ENCODE measurements around the gene TUBB4A.

The TUBB4A gene

GRCh38 chr19:6495947-6496346 lies 6.2 kb downstream of the TUBB4A start:
- H2AK5ac ChIP-seq (ENCODE audit: low read length, severe bottlenecking), result no peak overlapping the region
- H2BK12ac ChIP-seq (ENCODE audit: low read length in 2 of 2), result no peak overlapping the region
- H3K4me3 ChIP-seq (ENCODE audit: insufficient read depth in 1 of 2, low read depth in 1 of 2, low read length in 2 of 2), result no peak overlapping the region
- H3K23ac ChIP-seq (ENCODE audit: low read length in 2 of 2), result no peak overlapping the region
- no peak for DNase-seq
- peaks cover 17 to 28% of the 10 kb centered on the region in 2 experiments for H3K27me3 ChIP-seq (ENCODE audit: control insufficient read depth in 1 of 2, insufficient read depth in 1 of 2, low read length in 2 of 2)
- WGBS, result 96% methylated on average over 15 of the region's 19 CpGs
- no peak overlapping the region for H4K8ac ChIP-seq (ENCODE audit: low read length)
- no peaks in the 10 kb centered on the region for H3K4me1 ChIP-seq (ENCODE audit: control insufficient read depth, insufficient read depth, low read depth, low read length)
- no peak overlapping the region for H3K9ac ChIP-seq (ENCODE audit: low read length)
- H3K4ac ChIP-seq (ENCODE audit: low read depth in 1 of 2, low read length in 2 of 2), result no peak overlapping the region
- no peak overlapping the region for H4K91ac ChIP-seq (ENCODE audit: low read length)
- no peak overlapping the region for H3K18ac ChIP-seq (ENCODE audit: low read depth in 1 of 2, low read length in 2 of 2)
- H3K36me3 ChIP-seq (ENCODE audit: control insufficient read depth in 1 of 2, insufficient read depth in 2 of 2, low read depth in 1 of 2, low read length in 2 of 2), result peaks cover 0 to 11% of the 10 kb centered on the region in 2 experiments
- no peak overlapping the region for H2BK15ac ChIP-seq (ENCODE audit: low read depth, poor library complexity, severe bottlenecking)
- no peak overlapping the region for H2BK120ac ChIP-seq (ENCODE audit: low read depth, low read length)
- no peak overlapping the region for H3K27ac ChIP-seq (ENCODE audit: low read length, poor library complexity, severe bottlenecking)
- no peak overlapping the region for H2BK5ac ChIP-seq (ENCODE audit: low read depth, low read length, poor library complexity, severe bottlenecking)
- H3K4me2 ChIP-seq (ENCODE audit: low read length, poor library complexity, severe bottlenecking), result no peak overlapping the region
- H3K14ac ChIP-seq (ENCODE audit: low read length in 2 of 2), result no peak overlapping the region
- peaks cover 12% of the 10 kb centered on the region for H3K9me3 ChIP-seq (ENCODE audit: control insufficient read depth, low read length)
- no peaks in the 10 kb centered on the region for H3K79me1 ChIP-seq (replicated peaks; ENCODE audit: low read length, poor library complexity, severe bottlenecking)
- no peak overlapping the region for H2AFZ ChIP-seq (ENCODE audit: low read depth, low read length)

- peaks cover 14 to 22% of the 10 kb centered on the region in 2 experiments for H3K27me3 ChIP-seq (ENCODE audit: control insufficient read depth in 1 of 2, insufficient read depth in 1 of 2, low read length in 2 of 2)
- H3K4me2 ChIP-seq (ENCODE audit: low read length, poor library complexity, severe bottlenecking), result no peak overlapping the region
- no peaks in the 10 kb centered on the region for H3K79me1 ChIP-seq (replicated peaks; ENCODE audit: low read length, poor library complexity, severe bottlenecking)
- H2AK5ac ChIP-seq (ENCODE audit: low read length, severe bottlenecking), result no peak overlapping the region
- H2BK120ac ChIP-seq (ENCODE audit: low read depth, low read length), result no peak overlapping the region
- H3K27ac ChIP-seq (ENCODE audit: low read length, poor library complexity, severe bottlenecking), result no peak overlapping the region
- H3K4ac ChIP-seq (ENCODE audit: low read depth in 1 of 2, low read length in 2 of 2), result no peak overlapping the region
- H3K4me1 ChIP-seq (ENCODE audit: control insufficient read depth, insufficient read depth, low read depth, low read length), result no peaks in the 10 kb centered on the region
- H3K9ac ChIP-seq (ENCODE audit: low read length), result no peak overlapping the region
- DNase-seq, result no peak
- no peak overlapping the region for H3K23ac ChIP-seq (ENCODE audit: low read length in 2 of 2)
- H3K4me3 ChIP-seq (ENCODE audit: insufficient read depth in 1 of 2, low read depth in 1 of 2, low read length in 2 of 2), result no peak overlapping the region
- peaks cover 0 to 8% of the 10 kb centered on the region in 2 experiments for H3K36me3 ChIP-seq (ENCODE audit: control insufficient read depth in 1 of 2, insufficient read depth in 2 of 2, low read depth in 1 of 2, low read length in 2 of 2)
- no peak overlapping the region for H3K14ac ChIP-seq (ENCODE audit: low read length in 2 of 2)
- H3K9me3 ChIP-seq (ENCODE audit: control insufficient read depth, low read length), result peaks cover 12% of the 10 kb centered on the region
- H4K8ac ChIP-seq (ENCODE audit: low read length), result no peak overlapping the region
- H2BK12ac ChIP-seq (ENCODE audit: low read length in 2 of 2), result no peak overlapping the region
- no peak overlapping the region for H2BK15ac ChIP-seq (ENCODE audit: low read depth, poor library complexity, severe bottlenecking)
- 78% methylated on average over 8 of the region's 8 CpGs for WGBS
- no peak overlapping the region for H3K18ac ChIP-seq (ENCODE audit: low read depth in 1 of 2, low read length in 2 of 2)
- no peak overlapping the region for H4K91ac ChIP-seq (ENCODE audit: low read length)
- no peak overlapping the region for H2AFZ ChIP-seq (ENCODE audit: low read depth, low read length)
- H2BK5ac ChIP-seq (ENCODE audit: low read depth, low read length, poor library complexity, severe bottlenecking), result no peak overlapping the region
Observed at GRCh38 chr19:6494438-6495036, 7.6 kb downstream of the TUBB4A start.

- H3K36me3 ChIP-seq (ENCODE audit: control insufficient read depth in 1 of 2, insufficient read depth in 2 of 2, low read depth in 1 of 2, low read length in 2 of 2), result peaks cover 0 to 8% of the 10 kb centered on the region in 2 experiments
- H2BK5ac ChIP-seq (ENCODE audit: low read depth, low read length, poor library complexity, severe bottlenecking), result no peak overlapping the region
- no peak overlapping the region for H3K4me2 ChIP-seq (ENCODE audit: low read length, poor library complexity, severe bottlenecking)
- no peak overlapping the region for H3K23ac ChIP-seq (ENCODE audit: low read length in 2 of 2)
- H2BK15ac ChIP-seq (ENCODE audit: low read depth, poor library complexity, severe bottlenecking), result no peak overlapping the region
- no peak overlapping the region for H3K18ac ChIP-seq (ENCODE audit: low read depth in 1 of 2, low read length in 2 of 2)
- no peak overlapping the region for H3K4me3 ChIP-seq (ENCODE audit: insufficient read depth in 1 of 2, low read depth in 1 of 2, low read length in 2 of 2)
- no peak overlapping the region for H2BK12ac ChIP-seq (ENCODE audit: low read length in 2 of 2)
- no peak overlapping the region for H2AK5ac ChIP-seq (ENCODE audit: low read length, severe bottlenecking)
- H4K91ac ChIP-seq (ENCODE audit: low read length), result no peak overlapping the region
- H4K8ac ChIP-seq (ENCODE audit: low read length), result no peak overlapping the region
- no peak overlapping the region for H3K14ac ChIP-seq (ENCODE audit: low read length in 2 of 2)
- H2AFZ ChIP-seq (ENCODE audit: low read depth, low read length), result no peak overlapping the region
- peaks cover 12% of the 10 kb centered on the region in 2 experiments for H3K27me3 ChIP-seq (ENCODE audit: control insufficient read depth in 1 of 2, insufficient read depth in 1 of 2, low read length in 2 of 2)
- no peak overlapping the region for H2BK120ac ChIP-seq (ENCODE audit: low read depth, low read length)
- peaks cover 12% of the 10 kb centered on the region for H3K9me3 ChIP-seq (ENCODE audit: control insufficient read depth, low read length)
- no peak overlapping the region for H3K9ac ChIP-seq (ENCODE audit: low read length)
- no peak overlapping the region for H3K4ac ChIP-seq (ENCODE audit: low read depth in 1 of 2, low read length in 2 of 2)
- no peak for DNase-seq
- no peaks in the 10 kb centered on the region for H3K79me1 ChIP-seq (replicated peaks; ENCODE audit: low read length, poor library complexity, severe bottlenecking)
- H3K4me1 ChIP-seq (ENCODE audit: control insufficient read depth, insufficient read depth, low read depth, low read length), result no peaks in the 10 kb centered on the region
- 59% methylated on average over 4 of the region's 4 CpGs for WGBS
- no peak overlapping the region for H3K27ac ChIP-seq (ENCODE audit: low read length, poor library complexity, severe bottlenecking)
Observed at GRCh38 chr19:6491802-6492592, 10.1 kb downstream of the TUBB4A start.

GRCh38 chr19:6490134-6490533 lies 12.0 kb downstream of the TUBB4A start:
- H2AK5ac ChIP-seq (ENCODE audit: low read length, severe bottlenecking), result no peak overlapping the region
- H3K27ac ChIP-seq (ENCODE audit: low read length, poor library complexity, severe bottlenecking), result no peak overlapping the region
- no peaks in the 10 kb centered on the region for H3K36me3 ChIP-seq (ENCODE audit: control insufficient read depth in 1 of 2, insufficient read depth in 2 of 2, low read depth in 1 of 2, low read length in 2 of 2)
- peaks cover 12% of the 10 kb centered on the region in 2 experiments for H3K27me3 ChIP-seq (ENCODE audit: control insufficient read depth in 1 of 2, insufficient read depth in 1 of 2, low read length in 2 of 2)
- H3K14ac ChIP-seq (ENCODE audit: low read length in 2 of 2), result no peak overlapping the region
- no peak overlapping the region for H4K8ac ChIP-seq (ENCODE audit: low read length)
- H4K91ac ChIP-seq (ENCODE audit: low read length), result no peak overlapping the region
- H3K4me2 ChIP-seq (ENCODE audit: low read length, poor library complexity, severe bottlenecking), result no peak overlapping the region
- H3K4me1 ChIP-seq (ENCODE audit: control insufficient read depth, insufficient read depth, low read depth, low read length), result no peaks in the 10 kb centered on the region
- no peak overlapping the region for H2AFZ ChIP-seq (ENCODE audit: low read depth, low read length)
- no peak overlapping the region for H2BK120ac ChIP-seq (ENCODE audit: low read depth, low read length)
- H3K4ac ChIP-seq (ENCODE audit: low read depth in 1 of 2, low read length in 2 of 2), result no peak overlapping the region
- H3K18ac ChIP-seq (ENCODE audit: low read depth in 1 of 2, low read length in 2 of 2), result no peak overlapping the region
- H3K9ac ChIP-seq (ENCODE audit: low read length), result no peak overlapping the region
- H2BK12ac ChIP-seq (ENCODE audit: low read length in 2 of 2), result no peak overlapping the region
- no peaks in the 10 kb centered on the region for H3K79me1 ChIP-seq (replicated peaks; ENCODE audit: low read length, poor library complexity, severe bottlenecking)
- H3K4me3 ChIP-seq (ENCODE audit: insufficient read depth in 1 of 2, low read depth in 1 of 2, low read length in 2 of 2), result no peak overlapping the region
- peaks cover 12% of the 10 kb centered on the region for H3K9me3 ChIP-seq (ENCODE audit: control insufficient read depth, low read length)
- no peak overlapping the region for H2BK15ac ChIP-seq (ENCODE audit: low read depth, poor library complexity, severe bottlenecking)
- 86% methylated on average over 2 of the region's 2 CpGs for WGBS
- no peak for DNase-seq
- H2BK5ac ChIP-seq (ENCODE audit: low read depth, low read length, poor library complexity, severe bottlenecking), result no peak overlapping the region
- H3K23ac ChIP-seq (ENCODE audit: low read length in 2 of 2), result no peak overlapping the region
